IMR-90 (cell line): Measurements from ENCODE around the gene COMMD1. TPM values are rescaled to one million over a fixed set of nuclear protein-coding genes. Genes with fewer than 3 reads are reported as not detected.
A peak's percentile ranks its signal among the peaks of the same experiment; 100 is the strongest.

ENCODE experiments used
- ATAC-seq: fragments of 200-7000 bp; cut with Tn5 transposase; 2 replicates; pipeline ENCODE4 v1.9.1; 2020; ENCODE audit warnings: low read depth, mild to moderate bottlenecking, moderate library complexity
- BruUV-seq: library from RNA; stranded (reverse); fragments of 400-500 nt; replicated peaks from 2 replicates; lab custom pipeline; 2021; lab: Mats Ljungman, UMichigan
- CTCF ChIA-PET: fragments of 300-600 bp; formaldehyde crosslinking; extraction: SDS; loops from one replicate; lab custom pipeline; 2021; ENCODE audit warnings: antibody characterized with exemption; lab: Yijun Ruan, JAX
- POLR2A ChIA-PET: fragments of 300-600 bp; sonication (Branson Sonifier 250); formaldehyde crosslinking; loops from one replicate; lab custom pipeline; 2022; ENCODE audit warnings: antibody characterized with exemption; ENCODE audit not compliant: unreplicated experiment; lab: Charles Lee
- DNase-seq: peaks from one replicate; pipeline ENCODE4 v3.0.0; 2013
- H2AFZ ChIP-seq: replicated peaks from 2 replicates; pipeline ENCODE3; 2013; ENCODE audit warnings: low read length, mild to moderate bottlenecking; ENCODE audit not compliant: poor library complexity
- H2AK5ac ChIP-seq: 2 replicates; pipeline ENCODE4 v1.6.1; 2013; ENCODE audit warnings: low read depth, low read length, inconsistent platforms
- H2AK9ac ChIP-seq: replicated peaks from 2 replicates; pipeline ENCODE3; 2013; ENCODE audit warnings: mild to moderate bottlenecking, low read depth, low read length, moderate library complexity; ENCODE audit not compliant: poor library complexity
- H2BK120ac ChIP-seq: 2 replicates; pipeline ENCODE4 v1.6.1; 2013; ENCODE audit warnings: low read depth, low read length, inconsistent platforms
- H2BK15ac ChIP-seq: 3 replicates; pipeline ENCODE4 v1.6.1; 2013; ENCODE audit warnings: low read depth, low read length, inconsistent platforms
- H2BK20ac ChIP-seq: 2 replicates; pipeline ENCODE4 v1.6.1; 2013; ENCODE audit warnings: low read depth, mild to moderate bottlenecking, inconsistent platforms, low read length, moderate library complexity
- H2BK5ac ChIP-seq: 2 replicates; pipeline ENCODE4 v1.6.1; 2013; ENCODE audit warnings: mild to moderate bottlenecking, low read depth, low read length, inconsistent platforms; ENCODE audit not compliant: poor library complexity, severe bottlenecking
- H3K14ac ChIP-seq: replicated peaks from 2 replicates; pipeline ENCODE4 v1.6.1; 2013; ENCODE audit warnings: low read depth, low read length, inconsistent platforms
- H3K18ac ChIP-seq: 2 replicates; pipeline ENCODE4 v1.6.1; 2013; ENCODE audit warnings: low read depth, low read length, control low read depth
- H3K23ac ChIP-seq: 2 replicates; pipeline ENCODE4 v1.6.1; 2013; ENCODE audit warnings: low read depth, low read length, inconsistent platforms
- H3K27ac ChIP-seq: 2 replicates; pipeline ENCODE4 v1.5.1; 2013; ENCODE audit warnings: mild to moderate bottlenecking, control low read depth, low read length; ENCODE audit not compliant: insufficient read depth
- H3K27me3 ChIP-seq: 2 replicates; pipeline ENCODE4 v1.6.1; 2013; ENCODE audit warnings: low read length; ENCODE audit not compliant: control insufficient read depth, insufficient read depth
- H3K36me3 ChIP-seq: 2 replicates; pipeline ENCODE4 v1.6.1; 2013; ENCODE audit warnings: low read length, mixed read lengths; ENCODE audit not compliant: control insufficient read depth, insufficient read depth
- H3K4ac ChIP-seq: 2 replicates; pipeline ENCODE4 v1.6.1; 2013; ENCODE audit warnings: low read depth, low read length, inconsistent platforms
- H3K4me1 ChIP-seq: 2 replicates; pipeline ENCODE4 v1.6.1; 2013; ENCODE audit warnings: low read length, mixed read lengths; ENCODE audit not compliant: control insufficient read depth, insufficient read depth
- H3K4me2 ChIP-seq: 2 replicates; pipeline ENCODE4 v1.6.1; 2013; ENCODE audit warnings: low read depth, mild to moderate bottlenecking, control low read depth, low read length, moderate library complexity
- H3K4me3 ChIP-seq: 2 replicates; pipeline ENCODE4 v1.5.1; 2013; ENCODE audit warnings: low read depth, mild to moderate bottlenecking, control low read depth, low read length, moderate library complexity; ENCODE audit not compliant: insufficient read depth
- H3K56ac ChIP-seq: 2 replicates; pipeline ENCODE4 v1.6.1; 2013; ENCODE audit warnings: low read length, inconsistent platforms; ENCODE audit not compliant: insufficient read depth; ENCODE audit errors: extremely low read depth
- H3K79me1 ChIP-seq, 2 experiments: 2 replicates each; pipeline ENCODE4 v1.6.1; 2013; ENCODE audit warnings: low read length in 2 of 2, inconsistent platforms in 1 of 2, low read depth in 1 of 2
- H3K9ac ChIP-seq: 2 replicates; pipeline ENCODE4 v1.6.1; 2013; ENCODE audit warnings: low read depth, low read length, control low read depth
- H3K9me1 ChIP-seq: 2 replicates; pipeline ENCODE4 v1.6.1; 2013; ENCODE audit warnings: low read length, inconsistent platforms; ENCODE audit not compliant: insufficient read depth
- H3K9me3 ChIP-seq: 2 replicates; pipeline ENCODE4 v1.6.1; 2013; ENCODE audit warnings: low read length; ENCODE audit not compliant: control insufficient read depth, insufficient read depth
- H4K20me1 ChIP-seq: 2 replicates; pipeline ENCODE4 v1.6.1; 2013; ENCODE audit warnings: low read length, inconsistent platforms; ENCODE audit not compliant: insufficient read depth
- H4K5ac ChIP-seq: 2 replicates; pipeline ENCODE4 v1.6.1; 2013; ENCODE audit warnings: mild to moderate bottlenecking, low read depth, low read length, control low read depth
- H4K8ac ChIP-seq, 2 experiments: 2 replicates each; pipeline ENCODE4 v1.6.1; 2013; ENCODE audit warnings: low read depth in 2 of 2, low read length in 2 of 2, control low read depth in 1 of 2, inconsistent platforms in 1 of 2
- H4K91ac ChIP-seq: 2 replicates; pipeline ENCODE4 v1.6.1; 2013; ENCODE audit warnings: low read depth, low read length, inconsistent platforms; ENCODE audit not compliant: insufficient read depth
- CEBPB ChIP-seq: IDR thresholded peaks from 2 replicates; pipeline ENCODE4 v1.6.1; 2012; ENCODE audit warnings: low read depth, low read length, improper control_type of control experiment
- CHD1 ChIP-seq: IDR thresholded peaks from 2 replicates; pipeline ENCODE4 v1.6.1; 2012; ENCODE audit warnings: low read depth, low read length, improper control_type of control experiment
- FOS ChIP-seq: fragments of 150-350 bp; IDR thresholded peaks from 2 replicates; pipeline ENCODE4 v1.6.1; 2016; ENCODE audit warnings: low read depth, low read length
- MAFK ChIP-seq: IDR thresholded peaks from 2 replicates; pipeline ENCODE4 v1.6.1; 2012; ENCODE audit warnings: low read depth, low read length, improper control_type of control experiment
- MAZ ChIP-seq: IDR thresholded peaks from 2 replicates; pipeline ENCODE4 v1.6.1; 2012; ENCODE audit warnings: low read depth, mild to moderate bottlenecking, low read length, improper control_type of control experiment, moderate library complexity, borderline replicate concordance
- MXI1 ChIP-seq: IDR thresholded peaks from 2 replicates; pipeline ENCODE4 v1.6.1; 2012; ENCODE audit warnings: low read depth, mild to moderate bottlenecking, low read length, moderate library complexity, borderline replicate concordance
- NFE2L2 ChIP-seq: fragments of 150-350 bp; IDR thresholded peaks from 2 replicates; pipeline ENCODE4 v1.6.1; 2016; ENCODE audit warnings: low read depth, mild to moderate bottlenecking, low read length
- POLR2A ChIP-seq: IDR thresholded peaks from 2 replicates; pipeline ENCODE4 v1.6.1; 2012; ENCODE audit warnings: mild to moderate bottlenecking, low read depth, low read length
- RFX5 ChIP-seq: IDR thresholded peaks from 2 replicates; pipeline ENCODE4 v1.8.0; 2012; ENCODE audit warnings: low read depth, mild to moderate bottlenecking, low read length, moderate library complexity
- SMC3 ChIP-seq: fragments of 150-350 bp; IDR thresholded peaks from 2 replicates; pipeline ENCODE4 v1.6.1; 2016; ENCODE audit warnings: low read depth, mild to moderate bottlenecking, antibody characterized with exemption, low read length, moderate library complexity
- WGBS, 2 experiments: methylation state at CpG; one replicate each; pipeline versions ENCODE4 v1.1.5 to v1.1.7; 2013; ENCODE audit warnings: missing lambda C conversion rate in 2 of 2; ENCODE audit not compliant: insufficient read length in 1 of 2; ENCODE audit errors: extremely low coverage in 2 of 2; 5-methylcytosine and 5-hydroxymethylcytosine counted together
- dilution Hi-C: fragments of 300-500 bp; cut with HindIII; formaldehyde crosslinking; loops from one replicate; pipeline ENCODE4 v1.14.3; 2018; ENCODE audit warnings: low sequenced_read_pairs; ENCODE audit not compliant: unreplicated experiment
- in situ Hi-C: fragments of 300-500 bp; cut with MboI; formaldehyde crosslinking; loops from 3 replicates; pipeline ENCODE4 v1.14.3; 2019; ENCODE audit warnings: low sequenced_read_pairs, inconsistent platforms, mixed read lengths
- intact Hi-C: fragments of 100-400 bp; cut with micrococcal nuclease; formaldehyde crosslinking; loops from 2 replicates; pipeline ENCODE4 v1.10.0; 2022
- polyA plus RNA-seq, 3 experiments: library from polyadenylated mRNA; depleted of rRNA; stranded (reverse); fragments of >200 nt; gene quantifications; 2 replicates each; pipeline ENCODE4 v1.2.3, GENCODE V29; 2012; ENCODE audit warnings: low replicate concordance in 1 of 3
- total RNA-seq: library from RNA; depleted of rRNA; stranded (reverse); fragments of >200 nt; gene quantifications from 2 replicates; pipeline ENCODE4 v1.2.3, GENCODE V29; 2012
- TF ChIP-seq, protein P1 (sequence below): conservative IDR thresholded peaks from 2 replicates; pipeline ENCODE4 v1.5.1; 2012; ENCODE audit warnings: mild to moderate bottlenecking, low read depth, low read length, improper control_type of control experiment
- TF ChIP-seq, protein P2 (sequence below): fragments of 150-350 bp; IDR thresholded peaks from 2 replicates; pipeline ENCODE4 v1.6.1; 2016; ENCODE audit warnings: low read depth, mild to moderate bottlenecking, low read length, moderate library complexity, borderline replicate concordance
- TF ChIP-seq, protein P3 (sequence below): fragments of 150-350 bp; IDR thresholded peaks from 2 replicates; pipeline ENCODE4 v1.6.1; 2017; ENCODE audit warnings: mild to moderate bottlenecking, antibody characterized with exemption, low read length, low read depth

Gene COMMD1
- total and polyA plus RNA-seq, 2 of the 4 experiments (the other 2 are of a cell fraction): 42.8 to 60.4 TPM

DNA sequence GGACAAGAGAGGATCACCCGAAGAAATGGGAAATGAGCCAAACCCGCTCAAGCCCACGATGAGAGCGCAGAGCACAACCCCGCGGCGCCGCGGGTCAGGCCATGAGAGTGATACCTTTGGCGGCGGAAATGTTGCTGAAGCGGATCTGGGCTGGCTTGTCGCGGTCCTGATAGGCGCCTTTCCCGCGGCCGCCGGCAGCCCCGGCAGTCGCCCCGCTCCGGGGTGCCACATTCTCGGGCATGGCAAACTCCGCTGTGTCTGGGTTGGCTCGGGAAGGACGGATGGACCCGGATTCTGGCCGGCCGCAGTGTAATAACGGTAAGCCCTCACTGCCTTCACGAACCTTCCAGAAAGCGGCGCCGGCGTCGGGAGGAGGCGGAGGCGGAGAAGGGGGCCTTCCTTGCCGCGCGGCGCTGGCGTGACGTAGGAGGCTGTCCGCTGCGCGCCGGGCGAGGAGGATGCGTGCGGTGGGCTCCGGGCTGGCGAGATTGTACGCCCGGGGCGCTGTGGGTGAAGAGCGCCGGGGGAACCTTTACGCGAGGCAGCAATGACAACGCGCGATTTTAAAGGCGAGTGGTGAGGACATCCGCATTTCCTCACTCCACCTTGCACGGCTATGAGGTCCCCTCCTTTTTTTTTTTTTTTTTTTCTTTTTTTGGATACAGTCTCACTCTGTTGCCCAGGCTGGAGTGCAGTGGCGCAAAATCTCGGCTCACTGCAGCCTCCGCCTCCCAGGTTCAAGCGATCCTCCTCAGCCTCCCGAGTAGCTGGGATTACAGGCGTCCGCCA, 17.0 kb upstream of the COMMD1 start, which contains the start of gene CCT4:
TSS of gene CCT4 (minus strand) at position 390 of the 789 bp plus-strand sequence. CDS start at position 241, 149 bp downstream.
- no peak within 1 kb of the TSS for H2BK20ac ChIP-seq
- H3K18ac ChIP-seq: peak within 1 kb of the TSS; percentile 94
- peak within 1 kb of the TSS; percentile 81 to 99 for H4K8ac ChIP-seq
- H3K23ac ChIP-seq: peak within 1 kb of the TSS; percentile 86
- no peaks in the 10 kb centered on the region; the same call in 1 of the 2 replicates for H3K9me1 ChIP-seq
- H3K4me2 ChIP-seq: peak within 1 kb of the TSS; percentile 89
- dilution Hi-C loops: no loop called here
- peak within 1 kb of the TSS; percentile 89 for H4K5ac ChIP-seq
- peak within 1 kb of the TSS; percentile 97 for H3K9ac ChIP-seq
- H3K27me3 ChIP-seq: no peaks in the 10 kb centered on the region
- peaks cover 3% of the 10 kb centered on the region for H3K4me1 ChIP-seq
- ChIA-PET CTCF (no interaction called here), POLR2A (no interaction called here)
- peak within 1 kb of the TSS; percentile 84 for H2BK120ac ChIP-seq
- peak; percentile 96 for ATAC-seq
- H4K20me1 ChIP-seq: peaks cover 38% of the 10 kb centered on the region
- peak within 1 kb of the TSS; percentile 89 for H3K4ac ChIP-seq
- in situ Hi-C loops: no loop called here
- 0% methylated on average over 42 of the region's 74 CpGs; no CpG with 5 or more reads in 1 of the 2 experiments for WGBS, 2 experiments
- peak; percentile 71 for DNase-seq
- peak within 1 kb of the TSS; percentile 91 for H3K27ac ChIP-seq
- H3K9me3 ChIP-seq: no peaks in the 10 kb centered on the region
- H4K91ac ChIP-seq: peak within 1 kb of the TSS; percentile 86
- intact Hi-C loops: loop anchor here (10.0 kb wide), 2 partner anchors 354 to 404 kb away; partner anchors contain the start of gene XPO1
- H3K79me1 ChIP-seq: peaks cover 7 to 21% of the 10 kb centered on the region in 2 experiments
- H3K4me3 ChIP-seq: peak within 1 kb of the TSS; percentile 90
- H2BK15ac ChIP-seq: peak within 1 kb of the TSS; percentile 82; the same call in 2 of the 3 replicates
- H2AFZ ChIP-seq: peak within 1 kb of the TSS; percentile 93
- H3K36me3 ChIP-seq: peaks cover 4% of the 10 kb centered on the region
- H2AK9ac ChIP-seq: peak within 1 kb of the TSS; percentile 95
- H3K14ac ChIP-seq: peak within 1 kb of the TSS; percentile 98
- peak within 1 kb of the TSS; percentile 97 for H2BK5ac ChIP-seq
- BruUV-seq: TSS peak; percentile 88
- peak within 1 kb of the TSS; percentile 88 for H3K56ac ChIP-seq
- peak within 1 kb of the TSS; percentile 76 for H2AK5ac ChIP-seq
- no peak for TF ChIP-seq RFX5
- TF ChIP-seq, protein P1, sequence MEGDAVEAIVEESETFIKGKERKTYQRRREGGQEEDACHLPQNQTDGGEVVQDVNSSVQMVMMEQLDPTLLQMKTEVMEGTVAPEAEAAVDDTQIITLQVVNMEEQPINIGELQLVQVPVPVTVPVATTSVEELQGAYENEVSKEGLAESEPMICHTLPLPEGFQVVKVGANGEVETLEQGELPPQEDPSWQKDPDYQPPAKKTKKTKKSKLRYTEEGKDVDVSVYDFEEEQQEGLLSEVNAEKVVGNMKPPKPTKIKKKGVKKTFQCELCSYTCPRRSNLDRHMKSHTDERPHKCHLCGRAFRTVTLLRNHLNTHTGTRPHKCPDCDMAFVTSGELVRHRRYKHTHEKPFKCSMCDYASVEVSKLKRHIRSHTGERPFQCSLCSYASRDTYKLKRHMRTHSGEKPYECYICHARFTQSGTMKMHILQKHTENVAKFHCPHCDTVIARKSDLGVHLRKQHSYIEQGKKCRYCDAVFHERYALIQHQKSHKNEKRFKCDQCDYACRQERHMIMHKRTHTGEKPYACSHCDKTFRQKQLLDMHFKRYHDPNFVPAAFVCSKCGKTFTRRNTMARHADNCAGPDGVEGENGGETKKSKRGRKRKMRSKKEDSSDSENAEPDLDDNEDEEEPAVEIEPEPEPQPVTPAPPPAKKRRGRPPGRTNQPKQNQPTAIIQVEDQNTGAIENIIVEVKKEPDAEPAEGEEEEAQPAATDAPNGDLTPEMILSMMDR: 0 out of 2 replicates have a peak, but pooled peaks have one; percentile 3
- TF ChIP-seq, protein P2, sequence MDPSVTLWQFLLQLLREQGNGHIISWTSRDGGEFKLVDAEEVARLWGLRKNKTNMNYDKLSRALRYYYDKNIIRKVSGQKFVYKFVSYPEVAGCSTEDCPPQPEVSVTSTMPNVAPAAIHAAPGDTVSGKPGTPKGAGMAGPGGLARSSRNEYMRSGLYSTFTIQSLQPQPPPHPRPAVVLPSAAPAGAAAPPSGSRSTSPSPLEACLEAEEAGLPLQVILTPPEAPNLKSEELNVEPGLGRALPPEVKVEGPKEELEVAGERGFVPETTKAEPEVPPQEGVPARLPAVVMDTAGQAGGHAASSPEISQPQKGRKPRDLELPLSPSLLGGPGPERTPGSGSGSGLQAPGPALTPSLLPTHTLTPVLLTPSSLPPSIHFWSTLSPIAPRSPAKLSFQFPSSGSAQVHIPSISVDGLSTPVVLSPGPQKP: no peak
- peak; percentile 55; the same call in 1 of the 2 replicates for TF ChIP-seq NFE2L2
- no peak for TF ChIP-seq CHD1
- peak; percentile 54 for TF ChIP-seq CEBPB
- 0 out of 2 replicates have a peak, but pooled peaks have one; percentile 13 for TF ChIP-seq MAFK
- TF ChIP-seq MAZ: peak; percentile 78; the same call in 1 of the 2 replicates
- peak; percentile 97 for TF ChIP-seq POLR2A
- TF ChIP-seq, protein P3, sequence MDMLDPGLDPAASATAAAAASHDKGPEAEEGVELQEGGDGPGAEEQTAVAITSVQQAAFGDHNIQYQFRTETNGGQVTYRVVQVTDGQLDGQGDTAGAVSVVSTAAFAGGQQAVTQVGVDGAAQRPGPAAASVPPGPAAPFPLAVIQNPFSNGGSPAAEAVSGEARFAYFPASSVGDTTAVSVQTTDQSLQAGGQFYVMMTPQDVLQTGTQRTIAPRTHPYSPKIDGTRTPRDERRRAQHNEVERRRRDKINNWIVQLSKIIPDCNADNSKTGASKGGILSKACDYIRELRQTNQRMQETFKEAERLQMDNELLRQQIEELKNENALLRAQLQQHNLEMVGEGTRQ: no peak
- TF ChIP-seq FOS: no peak
- TF ChIP-seq MXI1: peak; percentile 65; the same call in 1 of the 2 replicates
- peak; percentile 20; the same call in 1 of the 2 replicates for TF ChIP-seq SMC3
